ENCODE results near the gene BRIP1.

The BRIP1 gene

DNA sequence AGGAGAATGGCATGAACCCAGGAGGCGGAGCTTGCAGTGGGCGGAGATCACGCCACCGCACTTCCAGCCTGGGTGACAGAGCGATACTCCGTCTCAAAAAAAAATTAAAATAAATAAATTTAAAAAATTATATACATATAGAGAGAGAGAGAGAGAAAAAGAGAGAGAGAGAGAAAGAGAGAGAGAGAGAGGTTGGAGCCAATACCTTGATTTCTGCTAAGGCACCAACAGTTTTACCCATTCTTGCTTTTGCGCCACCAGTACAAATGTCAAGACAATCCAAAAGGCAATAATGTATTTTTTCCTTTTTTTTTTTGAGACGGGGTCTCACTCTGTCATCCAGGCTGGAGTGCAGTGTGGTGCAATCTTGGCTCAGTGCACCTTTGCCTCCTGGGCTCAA is 17.2 kb downstream of the BRIP1 start:
- Histone ChIP-seq H3K27ac (ENCODE audit: low read depth, low read length, severe bottlenecking) (no peak overlapping the region), H3K36me3 (ENCODE audit: control insufficient read depth, insufficient read depth, low read length) (peaks cover 44% of the 10 kb centered on the region), H3K4me3 (ENCODE audit: extremely low read depth, insufficient read depth, low read length, poor library complexity, severe bottlenecking) (no peak overlapping the region), H3K4me1 (ENCODE audit: control insufficient read depth, insufficient read depth, low read length, poor library complexity, severe bottlenecking) (no peaks in the 10 kb centered on the region), H3K9me3 (ENCODE audit: control insufficient read depth, low read length) (no peaks in the 10 kb centered on the region)
- WGBS, 2 experiments (ENCODE audit: insufficient coverage in 2 of 2) = no CpG with 5 or more reads among the region's 8 CpGs

DNA sequence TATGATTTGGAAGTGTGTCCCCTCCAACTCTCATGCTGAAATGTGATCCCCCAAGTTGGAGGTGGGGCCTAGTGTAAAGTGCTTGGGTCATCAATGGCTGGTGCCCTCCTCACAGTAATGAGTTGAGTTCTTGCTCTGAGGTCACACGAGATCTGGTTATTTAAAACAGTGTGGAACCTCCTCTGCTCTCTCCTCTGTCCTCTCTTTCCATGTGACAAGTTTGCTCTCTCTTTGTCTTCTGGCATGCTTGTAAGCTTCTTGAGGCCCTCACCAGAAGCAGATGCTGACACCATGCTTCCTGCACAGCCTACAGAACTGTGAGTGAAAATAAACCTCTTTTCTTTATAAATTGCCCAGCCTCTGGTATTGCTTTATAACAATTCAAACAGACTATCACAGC is 19.9 kb downstream of the BRIP1 start:
- Histone ChIP-seq H3K4me1 (ENCODE audit: control insufficient read depth, insufficient read depth, low read length, poor library complexity, severe bottlenecking) (no peaks in the 10 kb centered on the region), H3K36me3 (ENCODE audit: control insufficient read depth, insufficient read depth, low read length) (peaks cover 39% of the 10 kb centered on the region), H3K4me3 (ENCODE audit: extremely low read depth, insufficient read depth, low read length, poor library complexity, severe bottlenecking) (no peak overlapping the region), H3K27ac (ENCODE audit: low read depth, low read length, severe bottlenecking) (no peak overlapping the region), H3K9me3 (ENCODE audit: control insufficient read depth, low read length) (no peaks in the 10 kb centered on the region)
- WGBS, 2 experiments (ENCODE audit: insufficient coverage in 2 of 2) = 92% methylated on average over 1 of the region's 1 CpG

DNA sequence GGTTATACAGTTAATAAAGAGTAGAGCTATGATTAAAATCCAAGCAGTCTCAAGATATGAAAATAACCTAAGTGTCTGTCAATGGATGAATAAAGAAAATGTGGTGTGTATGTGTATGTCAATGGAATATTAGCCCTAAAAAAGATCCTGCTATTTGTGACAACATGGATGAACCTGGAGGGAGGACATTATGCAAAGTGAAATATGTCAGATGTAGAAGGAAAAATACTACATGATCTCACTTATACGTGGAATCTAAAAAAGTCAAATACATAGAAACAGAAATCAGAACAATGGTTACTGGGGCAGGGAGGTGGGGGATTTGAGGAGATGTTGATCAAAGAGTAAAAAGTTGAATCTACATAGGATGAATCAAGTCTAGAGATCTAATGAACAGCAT is 20.4 kb downstream of the BRIP1 start:
- no CpG with 5 or more reads among the region's 1 CpG for WGBS, 2 experiments (ENCODE audit: insufficient coverage in 2 of 2)
- no peaks in the 10 kb centered on the region for H3K9me3 ChIP-seq (ENCODE audit: control insufficient read depth, low read length)
- peaks cover 39% of the 10 kb centered on the region for H3K36me3 ChIP-seq (ENCODE audit: control insufficient read depth, insufficient read depth, low read length)
- no peak overlapping the region for H3K4me3 ChIP-seq (ENCODE audit: extremely low read depth, insufficient read depth, low read length, poor library complexity, severe bottlenecking)
- no peak overlapping the region for H3K27ac ChIP-seq (ENCODE audit: low read depth, low read length, severe bottlenecking)
- no peaks in the 10 kb centered on the region for H3K4me1 ChIP-seq (ENCODE audit: control insufficient read depth, insufficient read depth, low read length, poor library complexity, severe bottlenecking)

DNA sequence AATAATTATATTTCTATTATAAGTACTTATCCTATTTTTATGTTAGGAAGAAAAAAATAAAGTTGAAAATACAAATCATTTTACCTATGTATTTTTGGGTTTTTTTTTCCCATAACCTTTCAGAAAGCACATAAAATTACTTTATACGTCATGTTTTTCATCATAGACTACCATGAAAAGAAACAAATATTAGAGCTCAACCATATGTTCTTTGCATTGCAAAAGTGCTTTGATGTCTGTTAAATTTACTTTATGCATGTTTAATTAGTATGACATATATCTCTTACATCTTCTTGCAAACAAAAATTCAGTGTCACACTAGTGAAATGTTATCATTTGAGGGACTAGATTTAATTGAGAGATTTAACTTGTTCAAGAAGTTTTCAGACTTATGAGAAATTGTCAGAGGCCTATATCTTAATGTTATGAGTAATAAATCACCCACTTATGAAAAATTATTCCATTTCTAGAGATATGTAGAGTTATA is 24.0 kb downstream of the BRIP1 start:
- no peak overlapping the region for H3K4me3 ChIP-seq (ENCODE audit: extremely low read depth, insufficient read depth, low read length, poor library complexity, severe bottlenecking)
- WGBS, 2 experiments (ENCODE audit: insufficient coverage in 2 of 2) = no CpG with 5 or more reads among the region's 1 CpG
- no peak overlapping the region for H3K27ac ChIP-seq (ENCODE audit: low read depth, low read length, severe bottlenecking)
- H3K9me3 ChIP-seq (ENCODE audit: control insufficient read depth, low read length) = no peaks in the 10 kb centered on the region
- H3K36me3 ChIP-seq (ENCODE audit: control insufficient read depth, insufficient read depth, low read length) = peaks cover 18% of the 10 kb centered on the region
- H3K4me1 ChIP-seq (ENCODE audit: control insufficient read depth, insufficient read depth, low read length, poor library complexity, severe bottlenecking) = no peaks in the 10 kb centered on the region

DNA sequence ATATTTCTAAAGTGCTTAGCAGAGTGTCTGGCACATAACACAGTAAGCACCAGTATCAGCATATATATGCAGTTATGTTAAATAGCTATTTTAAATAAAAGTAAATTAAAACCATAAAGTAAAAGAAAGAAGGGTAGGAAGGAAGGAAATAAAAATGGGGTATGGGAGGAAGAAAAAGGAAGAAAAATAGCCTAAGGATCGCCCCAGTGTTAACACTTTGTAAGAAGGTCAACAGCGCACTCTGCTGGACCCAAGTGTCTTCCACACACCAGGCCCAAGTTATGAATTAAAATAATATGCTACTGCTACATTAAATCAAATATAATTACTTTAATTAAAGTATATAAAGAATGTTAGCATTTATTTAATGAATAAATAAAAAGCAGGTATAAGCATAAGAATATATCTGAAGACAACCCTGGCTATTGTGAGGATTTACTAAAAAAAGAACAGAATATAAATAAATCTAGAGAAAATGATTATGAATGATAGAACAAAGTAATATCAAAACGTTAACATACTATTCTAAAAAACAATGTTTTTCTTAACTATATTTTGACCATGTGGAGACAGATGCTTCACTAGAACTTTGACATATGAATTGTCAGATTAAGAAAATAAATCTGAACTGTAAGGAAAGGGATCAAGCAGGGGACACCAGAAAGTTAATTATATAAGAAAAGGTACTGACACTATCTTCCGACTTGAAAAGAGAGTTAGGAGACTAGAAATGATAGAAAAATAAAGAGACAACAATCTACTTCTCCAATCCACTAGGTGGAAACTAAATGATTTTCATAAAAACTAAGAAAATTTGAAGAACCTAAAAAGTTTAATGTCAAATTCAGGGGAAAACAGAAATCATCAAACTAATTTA is 25.9 kb downstream of the BRIP1 start:
- H3K27ac ChIP-seq (ENCODE audit: low read depth, low read length, severe bottlenecking) = no peak overlapping the region
- H3K9me3 ChIP-seq (ENCODE audit: control insufficient read depth, low read length) = no peaks in the 10 kb centered on the region
- peaks cover 7% of the 10 kb centered on the region for H3K36me3 ChIP-seq (ENCODE audit: control insufficient read depth, insufficient read depth, low read length)
- no CpG with 5 or more reads among the region's 4 CpGs for WGBS, 2 experiments (ENCODE audit: insufficient coverage in 2 of 2)
- H3K4me1 ChIP-seq (ENCODE audit: control insufficient read depth, insufficient read depth, low read length, poor library complexity, severe bottlenecking) = peaks cover 6% of the 10 kb centered on the region
- H3K4me3 ChIP-seq (ENCODE audit: extremely low read depth, insufficient read depth, low read length, poor library complexity, severe bottlenecking) = no peak overlapping the region

DNA sequence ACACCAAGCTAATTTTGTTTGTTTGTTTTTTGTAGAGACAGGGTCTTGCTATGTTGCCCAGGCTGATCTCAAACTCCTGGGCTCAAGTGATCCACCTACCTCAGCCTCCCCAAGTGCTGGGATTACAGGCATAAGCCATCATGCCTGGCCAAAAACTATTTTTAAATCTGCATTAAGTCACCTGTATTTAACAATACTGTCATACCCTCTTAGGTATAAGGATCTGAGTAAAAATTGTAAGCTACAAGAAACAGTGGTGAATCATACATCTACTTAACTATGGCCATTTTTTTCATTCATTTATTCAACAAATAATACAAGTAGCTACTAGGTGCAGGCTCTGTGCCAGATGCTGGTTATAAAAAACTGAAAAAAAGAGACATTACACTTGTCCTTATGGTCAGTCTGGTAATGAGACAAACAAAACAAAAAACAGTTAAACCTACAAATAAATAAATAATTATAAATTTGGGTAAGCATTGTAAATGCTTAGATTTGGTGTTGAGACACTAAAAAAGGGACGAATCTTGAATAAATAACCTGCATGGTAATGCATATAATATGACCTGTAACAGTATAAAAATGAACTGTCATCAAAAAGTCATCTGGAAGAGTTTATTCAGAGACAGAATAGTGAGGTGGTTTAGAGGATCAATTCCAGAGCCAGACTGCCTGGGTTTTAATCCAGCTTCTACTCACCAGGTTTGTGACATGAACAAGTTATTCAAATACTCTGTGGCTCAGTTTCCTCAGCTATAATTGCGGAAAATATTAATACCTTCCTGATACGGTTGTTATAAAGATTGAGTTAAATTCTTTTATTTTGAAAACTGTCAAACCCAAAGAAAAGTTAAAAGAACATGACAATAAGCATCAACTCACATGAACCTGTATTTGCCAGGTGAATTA is 26.8 kb downstream of the BRIP1 start:
- peaks cover 6% of the 10 kb centered on the region for H3K4me1 ChIP-seq (ENCODE audit: control insufficient read depth, insufficient read depth, low read length, poor library complexity, severe bottlenecking)
- no peak overlapping the region for H3K4me3 ChIP-seq (ENCODE audit: extremely low read depth, insufficient read depth, low read length, poor library complexity, severe bottlenecking)
- no CpG with 5 or more reads among the region's 3 CpGs for WGBS, 2 experiments (ENCODE audit: insufficient coverage in 2 of 2)
- no peaks in the 10 kb centered on the region for H3K36me3 ChIP-seq (ENCODE audit: control insufficient read depth, insufficient read depth, low read length)
- no peaks in the 10 kb centered on the region for H3K9me3 ChIP-seq (ENCODE audit: control insufficient read depth, low read length)
- no peak overlapping the region for H3K27ac ChIP-seq (ENCODE audit: low read depth, low read length, severe bottlenecking)

DNA sequence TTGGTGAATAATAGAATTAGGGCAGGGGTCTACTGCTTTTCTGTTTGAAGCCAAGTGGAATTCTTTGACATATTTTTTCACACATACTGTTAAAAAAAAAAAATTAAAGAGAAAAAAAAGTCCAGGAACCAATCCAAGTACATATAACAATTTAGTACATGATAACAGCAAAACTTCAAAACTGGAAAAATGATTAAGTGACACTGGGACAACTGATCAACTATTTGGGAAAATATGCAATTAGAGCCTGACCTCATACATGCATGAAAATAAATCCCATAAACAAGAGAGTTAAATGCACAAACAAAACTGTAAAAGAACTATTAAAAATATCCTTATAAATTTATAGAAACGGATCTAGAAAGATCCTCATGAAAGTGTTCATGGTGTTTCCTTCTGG is 27.7 kb downstream of the BRIP1 start:
- Histone ChIP-seq H3K36me3 (ENCODE audit: control insufficient read depth, insufficient read depth, low read length) (no peaks in the 10 kb centered on the region), H3K4me3 (ENCODE audit: extremely low read depth, insufficient read depth, low read length, poor library complexity, severe bottlenecking) (no peak overlapping the region), H3K4me1 (ENCODE audit: control insufficient read depth, insufficient read depth, low read length, poor library complexity, severe bottlenecking) (peaks cover 6% of the 10 kb centered on the region), H3K27ac (ENCODE audit: low read depth, low read length, severe bottlenecking) (no peak overlapping the region), H3K9me3 (ENCODE audit: control insufficient read depth, low read length) (no peaks in the 10 kb centered on the region)
- no CpG with 5 or more reads among the region's 1 CpG for WGBS, 2 experiments (ENCODE audit: insufficient coverage in 2 of 2)

DNA sequence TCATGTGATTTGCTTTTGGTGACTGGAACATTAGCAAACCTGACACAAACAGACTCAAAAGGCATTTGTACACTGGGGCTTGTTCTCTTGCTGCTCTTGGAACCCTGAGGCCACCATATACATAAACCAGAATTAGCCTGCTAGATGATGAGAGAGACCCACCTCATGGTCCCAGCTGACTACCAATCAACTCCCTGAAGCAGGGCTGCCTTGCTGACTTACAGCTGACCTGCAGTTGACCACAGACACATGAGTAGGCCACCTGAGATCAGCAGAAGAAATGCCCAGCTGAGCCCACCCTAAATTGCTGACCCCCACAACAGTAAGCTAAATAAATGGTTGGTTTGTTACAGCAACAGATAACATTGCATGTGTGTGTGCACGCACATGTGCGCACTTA is 28.7 kb downstream of the BRIP1 start:
- H3K36me3 ChIP-seq (ENCODE audit: control insufficient read depth, insufficient read depth, low read length) = no peaks in the 10 kb centered on the region
- H3K27ac ChIP-seq (ENCODE audit: low read depth, low read length, severe bottlenecking) = no peak overlapping the region
- H3K4me3 ChIP-seq (ENCODE audit: extremely low read depth, insufficient read depth, low read length, poor library complexity, severe bottlenecking) = no peak overlapping the region
- 100% methylated on average over 2 of the region's 2 CpGs; no CpG with 5 or more reads in 1 of the 2 experiments for WGBS, 2 experiments (ENCODE audit: insufficient coverage in 2 of 2)
- H3K9me3 ChIP-seq (ENCODE audit: control insufficient read depth, low read length) = no peaks in the 10 kb centered on the region
- peaks cover 6% of the 10 kb centered on the region for H3K4me1 ChIP-seq (ENCODE audit: control insufficient read depth, insufficient read depth, low read length, poor library complexity, severe bottlenecking)

DNA sequence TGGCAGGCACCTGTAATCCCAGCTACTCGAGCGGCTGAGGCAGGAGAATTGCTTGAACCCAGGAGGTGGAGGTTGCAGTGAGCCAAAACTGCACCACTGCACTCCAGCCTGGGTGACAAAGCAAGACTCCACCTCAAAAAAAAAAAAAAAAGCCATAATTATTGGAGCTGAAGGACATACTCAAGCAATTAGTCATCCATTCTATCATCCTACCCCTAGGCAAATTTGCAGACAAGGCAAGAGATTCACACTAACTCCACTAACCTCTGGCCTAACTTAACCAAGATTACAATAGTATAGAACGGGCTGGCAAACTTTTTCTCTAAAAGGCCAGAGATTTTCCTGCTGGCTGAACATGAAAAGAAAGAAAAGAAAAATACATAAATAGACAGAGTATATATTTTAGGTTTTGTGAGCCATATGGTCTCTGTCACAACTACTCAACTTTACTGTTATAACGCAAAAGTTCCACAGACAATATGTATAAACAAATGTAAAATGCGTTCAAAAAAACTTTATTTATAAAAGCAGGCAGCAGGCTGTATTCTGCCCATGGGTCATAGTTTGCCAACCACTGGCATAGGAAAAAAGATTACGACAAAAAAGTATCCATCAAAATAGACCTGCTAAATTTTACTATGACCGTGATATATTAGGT is 29.7 kb downstream of the BRIP1 start:
- Histone ChIP-seq H3K9me3 (ENCODE audit: control insufficient read depth, low read length) (no peaks in the 10 kb centered on the region), H3K4me3 (ENCODE audit: extremely low read depth, insufficient read depth, low read length, poor library complexity, severe bottlenecking) (no peak overlapping the region), H3K27ac (ENCODE audit: low read depth, low read length, severe bottlenecking) (no peak overlapping the region), H3K4me1 (ENCODE audit: control insufficient read depth, insufficient read depth, low read length, poor library complexity, severe bottlenecking) (peaks cover 6% of the 10 kb centered on the region), H3K36me3 (ENCODE audit: control insufficient read depth, insufficient read depth, low read length) (no peaks in the 10 kb centered on the region)
- 94 to 100% methylated on average over 2 of the region's 7 CpGs for WGBS, 2 experiments (ENCODE audit: insufficient coverage in 2 of 2)

DNA sequence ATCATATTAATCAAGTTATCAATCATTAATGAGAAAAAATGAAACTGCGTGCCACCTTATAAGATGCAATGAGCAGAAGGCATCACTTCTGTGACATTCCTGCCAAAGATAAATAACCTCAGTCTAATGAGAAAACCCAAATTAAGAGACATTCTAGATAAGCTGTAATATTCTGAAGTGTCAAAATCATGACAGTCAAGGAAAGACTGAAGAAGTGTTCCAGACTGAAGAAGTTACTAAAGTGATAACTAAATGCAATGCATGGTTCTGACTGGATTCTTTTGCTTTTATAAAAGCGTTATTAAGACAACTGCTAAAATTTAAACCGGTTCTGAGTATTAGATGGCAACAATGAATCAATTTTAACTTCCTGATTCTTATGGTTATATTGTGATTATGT is 30.9 kb downstream of the BRIP1 start:
- Histone ChIP-seq H3K4me3 (ENCODE audit: extremely low read depth, insufficient read depth, low read length, poor library complexity, severe bottlenecking) (no peak overlapping the region), H3K27ac (ENCODE audit: low read depth, low read length, severe bottlenecking) (no peak overlapping the region), H3K9me3 (ENCODE audit: control insufficient read depth, low read length) (peaks cover 4% of the 10 kb centered on the region), H3K36me3 (ENCODE audit: control insufficient read depth, insufficient read depth, low read length) (peaks cover 5% of the 10 kb centered on the region), H3K4me1 (ENCODE audit: control insufficient read depth, insufficient read depth, low read length, poor library complexity, severe bottlenecking) (peaks cover 6% of the 10 kb centered on the region)
- WGBS, 2 experiments (ENCODE audit: insufficient coverage in 2 of 2) = 100% methylated on average over 1 to 2 of the region's 3 CpGs

Data from mesodermal cell (in vitro differentiated cells).